Measurements from ENCODE around the gene THPO.

THPO gene

DNA sequence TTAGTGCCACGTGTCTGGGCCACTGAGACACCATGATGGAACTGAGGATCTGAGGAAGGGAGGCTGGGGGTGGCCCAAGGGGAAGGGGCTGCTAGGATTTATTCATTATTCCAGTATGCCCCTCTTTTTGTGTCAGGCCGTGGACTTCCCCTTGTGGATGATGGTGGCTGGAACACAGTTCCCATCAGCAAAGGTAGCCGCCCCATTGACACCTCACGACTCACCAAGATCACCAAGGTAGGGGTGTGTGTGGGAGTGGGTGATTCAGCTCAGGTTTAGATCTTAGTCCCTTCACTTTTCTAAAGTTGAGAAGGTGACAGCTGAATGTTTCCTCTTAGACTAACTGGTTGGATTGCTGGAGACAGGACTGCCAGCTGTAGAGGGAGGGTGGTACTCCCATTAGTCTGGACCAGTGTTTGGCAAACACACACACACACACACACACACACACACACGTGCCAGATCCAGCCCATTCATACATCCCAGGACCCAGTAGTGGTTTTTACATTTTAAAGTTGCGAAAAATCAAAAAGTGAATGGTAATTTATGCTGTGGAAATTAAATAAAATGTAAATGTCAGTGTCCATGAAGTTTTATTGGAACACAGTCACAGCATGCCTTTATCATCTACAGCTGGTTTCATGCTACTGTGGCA is 52.2 kb downstream of the THPO start:
- TF ChIP-seq CTCF (IDR thresholded peaks at IDR 0.05; ENCODE audit: control insufficient read depth, insufficient read depth, low read depth, low read length, missing control alignments), result no peak
- H3K4me3 ChIP-seq (ENCODE audit: control insufficient read depth, low read depth, low read length), result no peak overlapping the region
- DNase-seq (ENCODE audit: low read depth), result no peak

GRCh38 chr3:184325269-184325668 is 52.7 kb downstream of the THPO start:
- no peak overlapping the region for H3K4me3 ChIP-seq (ENCODE audit: control insufficient read depth, low read depth, low read length)
- no peak for TF ChIP-seq CTCF (IDR thresholded peaks at IDR 0.05; ENCODE audit: control insufficient read depth, insufficient read depth, low read depth, low read length, missing control alignments)
- DNase-seq (ENCODE audit: low read depth), result no peak

GRCh38 chr3:184323696-184324095 is 54.3 kb downstream of the THPO start:
- no peak for DNase-seq (ENCODE audit: low read depth)
- H3K4me3 ChIP-seq (ENCODE audit: control insufficient read depth, low read depth, low read length), result no peak overlapping the region
- TF ChIP-seq CTCF (IDR thresholded peaks at IDR 0.05; ENCODE audit: control insufficient read depth, insufficient read depth, low read depth, low read length, missing control alignments), result no peak

DNA sequence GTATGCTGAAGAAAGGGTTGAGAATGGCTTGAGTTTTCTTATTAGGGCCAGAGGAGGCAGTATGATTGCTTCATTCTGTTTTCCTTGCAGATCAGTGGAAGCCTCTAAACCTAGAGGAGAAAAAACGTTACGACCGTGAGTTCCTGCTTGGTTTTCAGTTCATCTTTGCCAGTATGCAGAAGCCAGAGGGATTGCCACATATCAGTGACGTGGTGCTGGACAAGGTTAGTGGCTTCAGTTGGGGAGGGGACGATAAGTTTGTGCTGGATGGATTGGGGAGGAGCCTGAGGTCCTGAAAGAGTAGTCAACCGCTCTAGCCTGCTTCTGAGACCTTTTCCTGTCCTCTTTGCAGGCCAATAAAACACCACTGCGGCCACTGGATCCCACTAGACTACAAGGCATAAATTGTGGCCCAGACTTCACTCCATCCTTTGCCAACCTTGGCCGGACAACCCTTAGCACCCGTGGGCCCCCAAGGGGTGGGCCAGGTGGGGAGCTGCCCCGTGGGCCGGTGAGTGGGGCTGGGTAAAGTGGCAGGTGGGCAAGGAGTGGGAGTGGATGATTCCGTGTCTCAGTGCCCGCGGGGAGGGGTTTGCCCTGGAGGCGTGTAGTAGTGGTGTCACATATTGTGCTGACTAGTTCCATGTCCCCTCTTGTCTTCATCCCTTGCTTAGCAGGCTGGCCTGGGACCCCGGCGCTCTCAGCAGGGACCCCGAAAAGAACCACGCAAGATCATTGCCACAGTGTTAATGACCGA is 55.1 kb downstream of the THPO start:
- no peak for DNase-seq (ENCODE audit: low read depth)
- no peak for TF ChIP-seq CTCF (IDR thresholded peaks at IDR 0.05; ENCODE audit: control insufficient read depth, insufficient read depth, low read depth, low read length, missing control alignments)
- no peak overlapping the region for H3K4me3 ChIP-seq (ENCODE audit: control insufficient read depth, low read depth, low read length)

All from AG09309 (cell line).